GM18499 (cell line): ENCODE measurements around the gene RNF212.

Source experiments
- ATAC-seq: cut with Tn5 transposase; IDR thresholded peaks from one replicate; pipeline ENCODE4 v1.9.1; 2021; ENCODE audit warnings: moderate number of reproducible peaks; ENCODE audit not compliant: insufficient read depth, unreplicated experiment

RNF212 gene

DNA sequence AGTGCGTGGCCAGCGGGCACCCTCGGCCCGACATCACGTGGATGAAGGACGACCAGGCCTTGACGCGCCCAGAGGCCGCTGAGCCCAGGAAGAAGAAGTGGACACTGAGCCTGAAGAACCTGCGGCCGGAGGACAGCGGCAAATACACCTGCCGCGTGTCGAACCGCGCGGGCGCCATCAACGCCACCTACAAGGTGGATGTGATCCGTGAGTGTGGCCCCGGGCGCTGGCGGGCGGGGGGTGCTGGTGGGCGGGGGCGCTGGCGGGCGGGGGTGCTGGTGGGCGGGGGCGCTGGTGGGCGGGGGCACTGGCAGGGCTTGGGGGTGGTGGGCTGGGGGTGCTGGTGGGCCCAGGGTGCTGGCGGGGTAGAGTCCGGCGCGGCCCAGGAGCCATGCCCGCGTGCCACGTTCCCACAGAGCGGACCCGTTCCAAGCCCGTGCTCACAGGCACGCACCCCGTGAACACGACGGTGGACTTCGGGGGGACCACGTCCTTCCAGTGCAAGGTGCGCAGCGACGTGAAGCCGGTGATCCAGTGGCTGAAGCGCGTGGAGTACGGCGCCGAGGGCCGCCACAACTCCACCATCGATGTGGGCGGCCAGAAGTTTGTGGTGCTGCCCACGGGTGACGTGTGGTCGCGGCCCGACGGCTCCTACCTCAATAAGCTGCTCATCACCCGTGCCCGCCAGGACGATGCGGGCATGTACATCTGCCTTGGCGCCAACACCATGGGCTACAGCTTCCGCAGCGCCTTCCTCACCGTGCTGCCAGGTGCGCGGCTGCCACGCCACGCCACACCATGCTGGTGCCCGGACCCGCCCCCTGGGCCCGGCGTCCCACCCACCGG is 89.2 kb downstream of the RNF212 start:
- ATAC-seq, result no peak

DNA sequence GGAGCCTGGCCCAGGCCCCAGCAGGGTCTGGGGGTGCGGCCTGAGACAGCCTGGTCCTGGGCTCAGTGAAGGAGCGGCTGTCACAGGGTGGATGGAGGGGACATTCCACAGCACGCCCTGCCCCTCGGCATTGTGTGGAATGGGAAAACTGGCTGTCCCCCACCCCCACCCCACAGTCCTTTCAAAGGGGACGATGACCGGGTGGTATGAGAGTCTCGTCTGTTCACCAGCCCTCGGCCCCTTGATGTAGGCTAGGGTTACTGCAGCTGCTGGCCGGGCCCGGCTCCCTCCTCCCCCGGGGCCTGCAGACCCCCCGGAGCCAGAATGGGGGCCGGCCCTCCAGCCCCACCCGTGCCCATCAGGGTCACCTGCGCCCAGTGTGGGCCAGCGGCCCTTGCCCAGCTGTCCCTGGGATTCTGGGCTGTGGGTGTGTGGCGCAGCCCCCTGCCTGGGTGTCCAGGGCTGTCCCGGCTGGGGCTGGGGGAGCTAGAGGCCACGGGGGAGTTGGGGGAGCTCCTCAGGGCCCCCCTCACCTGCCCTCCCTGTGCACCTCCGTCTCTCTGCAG is 90.2 kb downstream of the RNF212 start:
- no peak for ATAC-seq

DNA sequence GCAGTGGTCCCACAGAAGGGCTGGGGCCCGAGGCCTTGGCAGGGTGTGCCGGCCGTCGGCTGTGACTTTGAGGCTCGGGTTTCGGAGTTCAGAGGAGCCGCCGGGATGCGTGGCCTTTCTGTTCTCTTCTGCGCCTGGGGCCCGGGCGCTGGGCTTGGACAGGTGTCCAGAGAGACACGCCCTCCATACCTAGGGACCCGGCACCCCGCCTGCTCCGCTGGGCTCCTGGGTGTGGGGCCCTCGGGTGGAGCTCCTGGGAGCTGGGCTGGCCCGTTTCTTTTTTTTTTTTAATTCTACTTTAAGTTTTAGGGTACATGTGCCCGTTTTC is 90.7 kb downstream of the RNF212 start:
- ATAC-seq, result no peak

DNA sequence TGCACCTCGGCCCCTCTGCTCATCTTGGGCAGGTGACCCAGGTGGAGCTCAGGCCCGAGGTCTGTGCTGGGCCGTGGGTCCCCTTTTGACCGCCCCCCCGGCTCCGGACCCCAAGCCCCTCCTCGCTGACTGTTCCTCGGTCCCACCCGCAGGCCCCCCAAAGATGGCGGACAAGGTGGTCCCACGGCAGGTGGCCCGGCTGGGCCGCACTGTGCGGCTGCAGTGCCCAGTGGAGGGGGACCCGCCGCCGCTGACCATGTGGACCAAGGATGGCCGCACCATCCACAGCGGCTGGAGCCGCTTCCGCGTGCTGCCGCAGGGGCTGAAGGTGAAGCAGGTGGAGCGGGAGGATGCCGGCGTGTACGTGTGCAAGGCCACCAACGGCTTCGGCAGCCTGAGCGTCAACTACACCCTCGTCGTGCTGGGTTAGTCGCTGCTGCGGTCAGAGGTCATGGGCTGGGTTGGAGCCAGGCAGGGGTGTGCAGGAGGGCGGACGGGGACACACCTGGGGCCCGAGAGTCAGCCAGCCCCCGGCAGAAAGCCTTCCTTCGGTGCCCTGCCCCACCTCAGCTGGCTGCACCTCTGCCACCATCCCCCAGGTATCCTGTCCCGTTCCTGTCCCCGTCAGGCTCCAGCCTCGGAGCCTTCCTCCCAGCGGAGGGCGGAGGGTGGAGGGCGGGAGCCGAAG is 91.2 kb downstream of the RNF212 start:
- no peak for ATAC-seq
